Mononuclear cell (primary cell): ENCODE results near the gene TMEM187. TPM values are rescaled to one million over a fixed set of nuclear protein-coding genes. Genes with fewer than 3 reads are reported as not detected.

Source experiments
- H3K27me3 ChIP-seq: 2 replicates; pipeline ENCODE4 v1.6.0; 2011; ENCODE audit warnings: low read length, control low read depth; ENCODE audit not compliant: insufficient read depth
- H3K4me1 ChIP-seq: 2 replicates; pipeline ENCODE4 v1.5.1; 2011; ENCODE audit warnings: mild to moderate bottlenecking, low read length, control low read depth; ENCODE audit not compliant: insufficient read depth
- H3K4me3 ChIP-seq: 2 replicates; pipeline ENCODE4 v1.5.1; 2011; ENCODE audit warnings: mild to moderate bottlenecking, low read length, moderate library complexity
- H3K9me3 ChIP-seq: 2 replicates; pipeline ENCODE4 v1.5.1; 2011; ENCODE audit warnings: low read depth, mild to moderate bottlenecking, control low read depth, low read length
- total RNA-seq: library from RNA; depleted of rRNA; stranded (reverse); fragments of >200 nt; gene quantifications from one replicate; pipeline ENCODE4 v1.2.3, GENCODE V29; 2012

The TMEM187 gene
- total RNA-seq, 1 donor: 1.8 TPM

DNA sequence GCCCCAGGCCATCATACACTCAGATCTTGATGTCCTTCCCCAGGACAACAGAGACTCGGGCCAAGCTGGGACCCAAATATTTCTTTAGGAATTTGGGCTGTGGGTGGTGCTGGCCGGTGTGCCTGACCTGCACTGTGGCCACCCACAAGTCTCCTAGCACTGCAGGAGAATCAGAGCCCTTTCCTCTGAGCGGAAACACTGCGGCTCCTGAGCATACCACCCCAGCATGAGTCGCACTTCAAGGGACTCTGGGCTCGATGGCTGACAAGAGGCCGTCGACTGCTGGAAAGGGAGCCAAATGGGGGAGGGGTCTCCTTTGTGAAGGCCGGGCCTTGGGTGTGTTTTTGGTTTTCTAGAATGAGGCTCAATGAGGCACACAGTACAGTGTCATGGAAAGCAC is 60.1 kb downstream of the TMEM187 start:
- no peaks in the 10 kb centered on the region for H3K4me1 ChIP-seq
- H3K9me3 ChIP-seq: no peaks in the 10 kb centered on the region
- H3K4me3 ChIP-seq: no peak overlapping the region
- H3K27me3 ChIP-seq: no peaks in the 10 kb centered on the region

Other genes starting within 250 kb of the TMEM187 start
- 60.6 TPM for gene BCAP31, start 248.4 kb upstream of the TMEM187 start, total RNA-seq
- 8.8 TPM for gene ABCD1, start 247.9 kb upstream of the TMEM187 start, total RNA-seq
- gene PLXNB3, start 208.5 kb upstream of the TMEM187 start, total RNA-seq: 0.21 TPM
- under 0.01 TPM for gene SRPK3, start 191.7 kb upstream of the TMEM187 start, total RNA-seq
- 42.3 TPM for gene IDH3G, start 178.4 kb upstream of the TMEM187 start, total RNA-seq
- 121 TPM for gene SSR4, start 178.1 kb upstream of the TMEM187 start, total RNA-seq
- gene PDZD4, start 142.2 kb upstream of the TMEM187 start, total RNA-seq: 15.6 TPM
- 0.52 TPM for gene L1CAM, start 86.6 kb upstream of the TMEM187 start, total RNA-seq
- gene AVPR2, start 68.1 kb upstream of the TMEM187 start, total RNA-seq: not detected
- 199 TPM for gene ARHGAP4, start 46.5 kb upstream of the TMEM187 start, total RNA-seq
- gene NAA10, start 37.7 kb upstream of the TMEM187 start, total RNA-seq: 22.0 TPM
- 11.1 TPM for gene RENBP, start 28.1 kb upstream of the TMEM187 start, total RNA-seq
- 26.4 TPM for gene HCFC1, start 936 bp upstream of the TMEM187 start, total RNA-seq
- gene IRAK1, start 47.1 kb downstream of the TMEM187 start, total RNA-seq: 37.0 TPM
- 142 TPM for gene MECP2, start 125.0 kb downstream of the TMEM187 start, total RNA-seq
- gene OPN1LW, start 171.5 kb downstream of the TMEM187 start, total RNA-seq: not detected
- not detected for gene OPN1MW, start 209.8 kb downstream of the TMEM187 start, total RNA-seq
- not detected for gene OPN1MW2, start 247.0 kb downstream of the TMEM187 start, total RNA-seq